Measurements from ENCODE around the gene PGM5. TPM values are rescaled to one million over a fixed set of nuclear protein-coding genes. Genes with fewer than 3 reads are reported as not detected.
"Not testable (repeated sequence)": the region's sequence is repeated elsewhere in the genome, so short reads cannot be mapped to it uniquely, and the experiment has no call there.

PGM5 gene
- total RNA-seq, result not detected in 2 replicates

DNA sequence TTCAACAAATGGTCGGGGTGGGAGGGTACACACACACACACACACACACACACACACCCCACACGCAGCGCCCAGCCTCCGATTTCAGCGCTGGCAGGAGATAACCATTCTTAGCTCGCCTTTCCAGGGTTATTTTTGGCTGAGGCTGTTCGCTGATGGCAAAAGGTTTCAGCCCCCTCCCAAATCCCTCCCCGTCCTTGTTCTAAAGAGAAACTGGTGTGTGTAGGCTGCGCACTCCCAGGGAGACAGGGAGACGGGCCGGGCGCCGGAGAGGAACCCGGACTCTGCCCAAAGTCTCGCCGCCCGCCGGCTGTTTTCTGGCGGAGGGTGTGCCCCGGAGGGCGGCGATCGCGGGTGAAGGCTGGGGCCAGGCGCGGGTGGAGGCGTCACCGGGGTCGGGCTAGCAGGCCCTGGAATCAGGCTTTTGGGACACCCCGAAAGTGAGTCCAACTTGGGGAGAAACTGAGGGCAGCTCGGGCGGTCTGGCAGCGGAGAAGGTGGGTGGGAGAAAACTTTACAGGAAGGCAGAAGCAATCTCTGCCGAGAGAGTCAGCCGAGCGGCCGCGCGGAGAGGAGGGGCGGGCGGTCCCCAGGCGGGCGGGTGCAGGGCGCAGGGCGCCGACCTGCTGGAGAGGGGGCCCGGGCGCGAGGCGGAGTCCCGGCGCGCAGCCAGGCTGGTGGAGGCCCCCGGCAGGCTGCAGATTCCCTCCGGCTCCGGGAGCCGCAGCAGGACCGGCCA lies at the start of gene PGM5:
PGM5 (plus strand) TSS at position 232 of the 739 bp plus-strand sequence. CDS start 517 bp downstream, outside the sequence.
- Mint-ChIP-seq H3K27me3 (ENCODE audit: insufficient read depth) (peaks cover 35% of the 10 kb centered on the region), H3K4me3 (peak within 1 kb of the TSS; percentile 59)
- not testable (repeated sequence) for H3K4me1 Mint-ChIP-seq (ENCODE audit: low read depth); DNase-seq (ENCODE audit: low spot score); H3K9me3 Mint-ChIP-seq; H3K36me3 Mint-ChIP-seq (ENCODE audit: low read depth); H3K27ac Mint-ChIP-seq
- intact Hi-C loops (cut with micrococcal nuclease), result loop anchor here (10.0 kb wide), 1 partner anchor 208 kb away; no protein-coding TSS in a partner anchor

DNA sequence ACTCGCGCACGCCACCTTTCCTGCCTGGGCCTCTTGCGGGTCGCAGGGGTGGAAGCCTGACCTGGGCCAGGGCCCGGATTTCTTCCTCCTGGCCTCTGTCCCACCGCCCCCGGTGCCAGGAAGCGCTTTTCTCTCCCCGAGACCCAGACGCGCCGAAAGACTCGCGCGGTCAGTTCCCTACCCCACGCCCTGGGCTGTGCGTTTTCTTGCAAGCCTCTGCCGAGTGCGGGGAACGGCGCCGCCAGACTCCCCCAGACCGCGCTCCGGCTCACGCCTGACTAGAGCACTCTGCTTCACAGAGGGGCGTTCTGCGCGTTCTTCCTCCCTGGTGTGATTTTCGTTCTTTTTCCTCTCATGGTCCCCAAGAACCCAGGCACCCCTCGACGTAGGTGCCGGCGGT lies 49.3 kb upstream of the PGM5 start:
- H3K36me3 Mint-ChIP-seq (ENCODE audit: low read depth); H3K27me3 Mint-ChIP-seq (ENCODE audit: insufficient read depth); H3K4me1 Mint-ChIP-seq (ENCODE audit: low read depth); H3K4me3 Mint-ChIP-seq; H3K9me3 Mint-ChIP-seq; DNase-seq (ENCODE audit: low spot score); intact Hi-C loops (cut with micrococcal nuclease); H3K27ac Mint-ChIP-seq: not testable (repeated sequence)

DNA sequence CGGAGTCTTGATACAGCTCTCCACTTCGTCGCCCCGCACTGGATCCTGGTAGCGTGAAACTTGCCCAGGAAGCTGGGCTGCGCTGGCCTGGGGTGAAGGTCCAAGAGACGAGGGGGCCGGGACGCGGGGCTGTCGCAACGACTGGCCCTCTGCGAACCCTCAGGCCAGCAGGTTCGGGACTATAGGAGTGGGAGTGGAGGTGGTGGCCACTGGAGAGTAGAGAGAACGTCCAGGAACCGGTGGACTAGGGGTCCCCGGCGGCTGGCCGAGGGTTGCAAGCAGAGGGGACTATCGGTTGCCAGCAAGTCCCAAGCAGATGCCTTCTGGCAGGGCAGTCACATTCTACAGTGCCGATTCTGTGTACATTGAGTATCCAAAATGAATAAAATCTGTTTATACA lies 48.8 kb upstream of the PGM5 start:
- H3K4me1 Mint-ChIP-seq (ENCODE audit: low read depth); intact Hi-C loops (cut with micrococcal nuclease); H3K36me3 Mint-ChIP-seq (ENCODE audit: low read depth); H3K4me3 Mint-ChIP-seq; H3K9me3 Mint-ChIP-seq; DNase-seq (ENCODE audit: low spot score); H3K27ac Mint-ChIP-seq; H3K27me3 Mint-ChIP-seq (ENCODE audit: insufficient read depth): not testable (repeated sequence)

DNA sequence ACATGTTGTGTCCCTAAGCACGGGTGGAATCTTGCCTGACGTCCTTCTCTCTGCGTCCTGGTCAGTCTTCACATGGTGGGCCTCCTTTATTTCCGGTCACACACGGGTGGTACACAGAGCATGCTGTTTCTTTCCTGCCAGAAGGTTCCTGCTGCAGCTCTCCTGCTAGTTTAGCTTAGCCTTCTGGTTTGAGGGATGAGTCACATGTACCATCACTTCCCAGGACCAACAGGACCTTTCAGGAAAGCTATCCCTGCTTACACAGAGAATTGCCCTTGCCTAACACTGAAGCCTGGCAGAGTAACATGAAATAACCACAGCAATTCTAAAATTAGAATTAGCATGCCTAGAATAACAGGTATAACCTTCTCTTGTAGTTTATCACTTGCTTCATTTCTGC lies 45.2 kb upstream of the PGM5 start:
- H3K27ac Mint-ChIP-seq; H3K27me3 Mint-ChIP-seq (ENCODE audit: insufficient read depth); intact Hi-C loops (cut with micrococcal nuclease); DNase-seq (ENCODE audit: low spot score); H3K4me1 Mint-ChIP-seq (ENCODE audit: low read depth); H3K4me3 Mint-ChIP-seq; H3K9me3 Mint-ChIP-seq; H3K36me3 Mint-ChIP-seq (ENCODE audit: low read depth): not testable (repeated sequence)

DNA sequence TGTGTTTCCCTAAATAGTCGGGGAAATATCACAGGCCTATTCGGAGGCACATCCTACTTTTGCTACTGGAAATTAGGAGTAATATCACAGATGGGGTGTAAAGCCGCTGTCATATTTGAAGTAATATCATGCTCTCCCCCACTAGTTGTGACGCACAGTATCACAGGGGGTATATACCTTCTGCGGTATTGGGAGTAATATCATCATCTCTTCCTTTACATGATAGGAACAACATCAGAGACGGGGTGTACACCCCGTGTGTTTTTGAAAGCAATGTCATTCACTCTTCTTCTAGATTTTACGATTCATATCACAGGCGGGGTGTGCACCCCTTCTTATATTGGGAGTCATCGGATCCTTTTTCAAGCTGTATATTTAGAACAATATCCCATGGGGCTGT lies 38.2 kb upstream of the PGM5 start:
- H3K4me1 Mint-ChIP-seq (ENCODE audit: low read depth); intact Hi-C loops (cut with micrococcal nuclease); H3K27ac Mint-ChIP-seq; H3K4me3 Mint-ChIP-seq; H3K9me3 Mint-ChIP-seq; H3K27me3 Mint-ChIP-seq (ENCODE audit: insufficient read depth); H3K36me3 Mint-ChIP-seq (ENCODE audit: low read depth); DNase-seq (ENCODE audit: low spot score): not testable (repeated sequence)

DNA sequence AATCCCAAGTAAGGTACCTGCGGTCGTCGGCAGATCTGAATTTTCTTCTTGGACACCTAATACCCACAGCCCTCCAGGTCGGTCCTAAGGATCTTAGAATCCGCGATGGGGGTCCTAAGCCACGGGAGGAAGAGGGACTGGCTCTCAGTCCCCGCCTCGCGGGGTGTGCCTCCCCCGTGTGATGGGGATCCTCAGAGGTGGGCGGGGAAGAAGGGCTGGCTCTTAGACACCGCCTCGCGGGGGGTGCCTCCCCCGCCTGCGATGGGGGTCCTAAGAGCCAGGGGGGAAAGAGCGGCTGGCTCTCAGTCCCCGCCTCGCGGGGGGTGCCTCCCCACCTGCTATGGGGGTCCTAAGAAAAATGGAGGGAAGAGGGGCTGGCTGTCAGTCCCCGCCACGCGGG lies 32.7 kb upstream of the PGM5 start:
- H3K9me3 Mint-ChIP-seq; DNase-seq (ENCODE audit: low spot score); H3K27ac Mint-ChIP-seq; H3K4me3 Mint-ChIP-seq; intact Hi-C loops (cut with micrococcal nuclease); H3K4me1 Mint-ChIP-seq (ENCODE audit: low read depth); H3K36me3 Mint-ChIP-seq (ENCODE audit: low read depth); H3K27me3 Mint-ChIP-seq (ENCODE audit: insufficient read depth): not testable (repeated sequence)

- H3K9me3 Mint-ChIP-seq; H3K27ac Mint-ChIP-seq; H3K36me3 Mint-ChIP-seq (ENCODE audit: low read depth); H3K27me3 Mint-ChIP-seq (ENCODE audit: insufficient read depth); intact Hi-C loops (cut with micrococcal nuclease); DNase-seq (ENCODE audit: low spot score); H3K4me1 Mint-ChIP-seq (ENCODE audit: low read depth); H3K4me3 Mint-ChIP-seq: not testable (repeated sequence)
These were observed 31.9 kb upstream of the PGM5 start for GRCh38 chr9:68324518-68324917.

DNA sequence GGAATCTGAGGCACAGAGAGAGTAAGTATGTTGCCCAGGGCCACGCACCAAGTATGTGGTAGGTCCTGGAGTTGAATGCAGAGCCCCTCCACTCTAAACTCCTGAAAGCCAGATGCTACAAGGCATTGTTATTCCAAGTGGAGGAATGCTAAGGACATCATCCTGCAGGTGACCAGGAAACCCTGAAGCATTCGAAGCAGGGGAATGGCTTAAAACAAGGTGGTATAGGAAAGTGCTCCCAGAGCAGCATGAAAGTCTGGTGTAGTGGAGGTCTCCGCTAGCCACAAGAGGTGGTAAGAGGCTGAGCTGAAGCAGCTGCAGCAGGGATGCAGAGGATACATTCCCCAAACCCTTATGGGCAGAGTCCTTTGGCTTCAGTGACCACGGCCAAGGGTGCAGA lies 27.3 kb upstream of the PGM5 start:
- H3K4me1 Mint-ChIP-seq (ENCODE audit: low read depth); H3K9me3 Mint-ChIP-seq; H3K36me3 Mint-ChIP-seq (ENCODE audit: low read depth); H3K27ac Mint-ChIP-seq; H3K4me3 Mint-ChIP-seq; intact Hi-C loops (cut with micrococcal nuclease); H3K27me3 Mint-ChIP-seq (ENCODE audit: insufficient read depth); DNase-seq (ENCODE audit: low spot score): not testable (repeated sequence)

- H3K4me1 Mint-ChIP-seq (ENCODE audit: low read depth); H3K36me3 Mint-ChIP-seq (ENCODE audit: low read depth); intact Hi-C loops (cut with micrococcal nuclease); H3K9me3 Mint-ChIP-seq; H3K4me3 Mint-ChIP-seq; H3K27me3 Mint-ChIP-seq (ENCODE audit: insufficient read depth); H3K27ac Mint-ChIP-seq; DNase-seq (ENCODE audit: low spot score): not testable (repeated sequence)
These were observed 25.8 kb upstream of the PGM5 start for GRCh38 chr9:68330531-68331173.

- H3K4me3 Mint-ChIP-seq; H3K36me3 Mint-ChIP-seq (ENCODE audit: low read depth); DNase-seq (ENCODE audit: low spot score); H3K27ac Mint-ChIP-seq; H3K27me3 Mint-ChIP-seq (ENCODE audit: insufficient read depth); H3K9me3 Mint-ChIP-seq; H3K4me1 Mint-ChIP-seq (ENCODE audit: low read depth); intact Hi-C loops (cut with micrococcal nuclease): not testable (repeated sequence)
These were observed 24.3 kb upstream of the PGM5 start for GRCh38 chr9:68332122-68332521.

GRCh38 chr9:68335935-68336334 lies 20.5 kb upstream of the PGM5 start:
- H3K27ac Mint-ChIP-seq; H3K36me3 Mint-ChIP-seq (ENCODE audit: low read depth); H3K4me1 Mint-ChIP-seq (ENCODE audit: low read depth); H3K9me3 Mint-ChIP-seq; DNase-seq (ENCODE audit: low spot score); intact Hi-C loops (cut with micrococcal nuclease); H3K27me3 Mint-ChIP-seq (ENCODE audit: insufficient read depth); H3K4me3 Mint-ChIP-seq: not testable (repeated sequence)

DNA sequence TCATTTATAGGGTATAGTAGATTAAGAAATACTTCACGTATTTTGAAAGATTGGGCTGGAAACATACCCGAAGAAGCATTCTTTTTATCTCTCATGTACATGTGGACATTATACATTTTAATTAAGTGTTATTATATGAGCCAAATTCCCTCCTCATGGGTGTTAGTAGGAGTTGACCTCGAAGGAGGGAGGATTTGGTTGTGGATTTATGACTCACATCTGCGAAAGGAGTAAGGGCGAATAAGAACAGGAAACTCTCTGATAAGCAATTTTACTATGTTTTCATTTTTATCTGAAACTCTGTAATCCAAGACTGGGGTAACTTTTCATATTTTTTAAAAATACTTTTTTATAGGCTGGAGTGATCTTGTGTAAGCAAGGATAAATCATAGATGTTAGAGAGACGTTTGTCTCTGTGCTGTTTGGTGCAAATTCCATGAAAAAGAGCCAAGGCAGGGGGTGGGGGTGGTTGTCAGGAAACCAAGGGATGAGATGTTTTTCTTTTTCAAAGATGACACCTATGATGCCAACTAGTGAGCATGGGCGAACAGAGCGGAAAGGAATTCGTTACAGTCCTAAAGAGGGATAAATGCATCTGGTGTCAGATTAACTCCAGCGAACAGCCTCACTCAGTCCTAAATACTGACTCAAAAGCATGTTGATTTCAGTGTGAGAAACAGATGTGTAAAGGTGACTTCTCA lies 19.6 kb upstream of the PGM5 start:
- H3K27me3 Mint-ChIP-seq (ENCODE audit: insufficient read depth); H3K9me3 Mint-ChIP-seq; intact Hi-C loops (cut with micrococcal nuclease); H3K4me3 Mint-ChIP-seq; DNase-seq (ENCODE audit: low spot score); H3K36me3 Mint-ChIP-seq (ENCODE audit: low read depth); H3K27ac Mint-ChIP-seq; H3K4me1 Mint-ChIP-seq (ENCODE audit: low read depth): not testable (repeated sequence)

DNA sequence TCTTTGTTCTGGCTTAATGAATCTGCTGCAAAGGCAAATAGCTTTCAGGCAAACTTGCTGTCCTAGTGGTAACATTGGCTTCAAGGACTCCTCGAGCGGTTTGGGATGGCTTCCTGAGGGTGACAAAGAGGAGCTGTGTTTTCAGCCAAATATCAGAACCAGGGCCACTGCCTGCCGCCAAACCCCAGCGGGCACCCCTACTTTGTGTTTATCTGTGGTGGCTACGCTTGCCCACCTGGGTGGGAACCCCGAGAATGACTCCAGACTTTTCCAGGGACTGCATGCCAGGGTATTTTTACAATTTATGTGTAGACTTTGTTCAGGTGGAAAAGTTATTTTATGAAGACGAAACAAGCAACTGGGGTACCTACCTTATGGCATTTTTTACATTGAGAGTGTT lies 18.4 kb upstream of the PGM5 start:
- intact Hi-C loops (cut with micrococcal nuclease); H3K9me3 Mint-ChIP-seq; H3K4me1 Mint-ChIP-seq (ENCODE audit: low read depth); H3K27ac Mint-ChIP-seq; H3K4me3 Mint-ChIP-seq; DNase-seq (ENCODE audit: low spot score); H3K36me3 Mint-ChIP-seq (ENCODE audit: low read depth); H3K27me3 Mint-ChIP-seq (ENCODE audit: insufficient read depth): not testable (repeated sequence)
